ENCODE data around the gene GPSM1.

DNA sequence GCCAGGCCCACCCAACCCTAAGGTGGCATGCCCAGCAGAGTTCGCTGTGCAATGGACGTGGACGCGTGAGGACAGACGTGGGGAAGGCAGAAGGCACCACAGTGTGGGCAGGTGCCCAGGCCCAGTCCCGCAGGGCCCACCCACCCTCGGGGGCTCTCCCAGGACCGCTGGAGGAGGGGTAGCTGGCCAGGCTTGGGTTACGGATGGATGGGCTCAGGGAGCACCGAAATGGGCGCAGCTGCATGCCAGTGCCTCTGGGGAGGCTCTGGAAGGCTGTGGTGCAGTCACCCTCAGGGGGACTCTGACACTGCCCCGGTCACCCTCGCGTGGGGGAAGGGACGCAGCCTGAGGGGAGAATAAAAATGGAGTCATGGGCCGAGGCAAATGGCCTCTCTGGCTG is 9.6 kb upstream of the GPSM1 start:
- TF ChIP-seq, protein P1, sequence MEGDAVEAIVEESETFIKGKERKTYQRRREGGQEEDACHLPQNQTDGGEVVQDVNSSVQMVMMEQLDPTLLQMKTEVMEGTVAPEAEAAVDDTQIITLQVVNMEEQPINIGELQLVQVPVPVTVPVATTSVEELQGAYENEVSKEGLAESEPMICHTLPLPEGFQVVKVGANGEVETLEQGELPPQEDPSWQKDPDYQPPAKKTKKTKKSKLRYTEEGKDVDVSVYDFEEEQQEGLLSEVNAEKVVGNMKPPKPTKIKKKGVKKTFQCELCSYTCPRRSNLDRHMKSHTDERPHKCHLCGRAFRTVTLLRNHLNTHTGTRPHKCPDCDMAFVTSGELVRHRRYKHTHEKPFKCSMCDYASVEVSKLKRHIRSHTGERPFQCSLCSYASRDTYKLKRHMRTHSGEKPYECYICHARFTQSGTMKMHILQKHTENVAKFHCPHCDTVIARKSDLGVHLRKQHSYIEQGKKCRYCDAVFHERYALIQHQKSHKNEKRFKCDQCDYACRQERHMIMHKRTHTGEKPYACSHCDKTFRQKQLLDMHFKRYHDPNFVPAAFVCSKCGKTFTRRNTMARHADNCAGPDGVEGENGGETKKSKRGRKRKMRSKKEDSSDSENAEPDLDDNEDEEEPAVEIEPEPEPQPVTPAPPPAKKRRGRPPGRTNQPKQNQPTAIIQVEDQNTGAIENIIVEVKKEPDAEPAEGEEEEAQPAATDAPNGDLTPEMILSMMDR (IDR thresholded peaks at IDR 0.05; ENCODE audit: poor library complexity): no peak
- no peak for TF ChIP-seq EZH2 (IDR thresholded peaks at IDR 0.05; ENCODE audit: borderline replicate concordance)
